ENCODE measurements around the gene HECW1. TPM values are rescaled to one million over a fixed set of nuclear protein-coding genes. Genes with fewer than 3 reads are reported as not detected.

Gene HECW1
- total and polyA plus RNA-seq, 4 experiments from 2014 or later = not detected

DNA sequence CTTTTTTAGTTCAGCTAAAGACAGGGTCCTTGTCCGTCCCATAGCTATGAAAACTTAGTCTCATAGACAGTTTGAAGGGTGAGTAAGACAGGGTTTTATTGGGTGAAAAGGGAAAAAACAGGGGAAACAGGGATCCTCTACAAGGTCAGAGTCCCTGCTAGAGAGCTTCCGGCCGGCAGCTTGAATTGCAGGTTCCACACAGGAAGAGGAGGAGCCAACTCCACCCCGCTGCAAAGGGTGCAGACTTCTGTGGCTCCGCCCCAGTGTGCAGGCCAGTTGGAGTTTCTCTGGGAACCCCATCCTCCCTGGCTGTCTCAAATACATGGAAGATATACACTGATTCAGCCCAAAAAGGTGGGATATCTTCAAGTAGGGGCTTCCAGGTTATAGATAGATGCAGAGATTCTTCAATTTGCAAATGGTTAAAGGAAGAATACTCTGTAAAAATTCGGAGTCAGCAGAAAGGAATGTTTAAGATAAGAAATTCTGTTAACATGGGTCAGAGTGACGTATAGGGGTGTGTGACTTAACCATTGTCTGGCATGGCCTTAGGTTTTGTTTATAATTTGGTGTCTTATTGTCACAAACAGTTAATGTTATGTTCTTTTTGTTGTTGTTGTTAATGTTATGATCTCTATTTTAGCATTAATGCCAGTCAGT, 34.6 kb upstream of the HECW1 start:
- H3K27ac ChIP-seq (ENCODE audit: low read depth, low read length) = no peak overlapping the region
- Mint-ChIP-seq H3K4me3 (no peak overlapping the region), H3K27me3 (peaks cover 18 to 22% of the 10 kb centered on the region in 2 donors), H3K27ac (no peak overlapping the region), H3K4me1 (no peaks in the 10 kb centered on the region), H3K36me3 (no peaks in the 10 kb centered on the region), H3K9me3 (peaks cover 0 to 9% (median 0%) of the 10 kb centered on the region in 8 donors)
- ChIA-PET CTCF (ENCODE audit: partially characterized antibody) (interaction anchor here (1.2 kb wide), 1 partner anchor 136 kb away, joined by 3 read pairs; no protein-coding TSS in a partner anchor), POLR2A (ENCODE audit: partially characterized antibody) (no interaction called here)
- H3K4me3 ChIP-seq (ENCODE audit: low read length in 2 of 2) = no peak overlapping the region
- no peaks in the 10 kb centered on the region for H3K4me1 ChIP-seq (ENCODE audit: insufficient read depth, low read length)
- H3K27me3 ChIP-seq (ENCODE audit: insufficient read depth, low read length) = no peaks in the 10 kb centered on the region
- H3K9me3 ChIP-seq (ENCODE audit: control insufficient read depth in 1 of 2, low read length in 2 of 2) = no peaks in the 10 kb centered on the region
- intact Hi-C loops (cut with micrococcal nuclease) = no loop called here
- H3K36me3 ChIP-seq (ENCODE audit: insufficient read depth, low read length) = no peaks in the 10 kb centered on the region
- no peak for DNase-seq

DNA sequence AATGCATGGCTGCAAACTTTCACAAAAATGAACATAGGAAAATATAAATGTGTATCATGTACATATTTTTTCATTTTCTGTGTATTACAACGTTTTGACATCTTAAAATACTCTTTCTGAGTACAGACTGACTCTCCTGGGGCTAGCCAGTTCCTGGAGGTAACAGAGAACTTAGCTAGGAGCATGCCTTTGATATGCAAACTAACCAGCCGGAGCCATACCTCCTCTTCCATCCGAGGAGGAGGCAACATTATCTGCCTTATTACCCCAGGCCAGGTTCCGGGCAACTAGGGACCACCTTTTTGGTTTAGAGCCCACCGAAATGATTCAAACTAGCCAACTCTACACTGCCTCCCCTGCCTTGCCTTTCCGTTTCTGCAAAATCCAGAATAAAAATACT, 33.7 kb upstream of the HECW1 start:
- Histone ChIP-seq H3K4me3 (ENCODE audit: low read length in 2 of 2) (no peak overlapping the region), H3K27me3 (ENCODE audit: insufficient read depth, low read length) (no peaks in the 10 kb centered on the region), H3K9me3 (ENCODE audit: control insufficient read depth in 1 of 2, low read length in 2 of 2) (no peaks in the 10 kb centered on the region), H3K27ac (ENCODE audit: low read depth, low read length) (no peak overlapping the region), H3K36me3 (ENCODE audit: insufficient read depth, low read length) (no peaks in the 10 kb centered on the region), H3K4me1 (ENCODE audit: insufficient read depth, low read length) (no peaks in the 10 kb centered on the region)
- ChIA-PET POLR2A (ENCODE audit: partially characterized antibody) (no interaction called here), CTCF (ENCODE audit: partially characterized antibody) (interaction anchor here (0.5 kb wide), 1 partner anchor 229 kb away, joined by 4 read pairs; no protein-coding TSS in a partner anchor)
- intact Hi-C loops (cut with micrococcal nuclease) = no loop called here
- no peak for DNase-seq
- no peaks in the 10 kb centered on the region for H3K4me1 Mint-ChIP-seq
- H3K27me3 Mint-ChIP-seq = peaks cover 19 to 21% of the 10 kb centered on the region in 2 donors
- H3K27ac Mint-ChIP-seq = no peak overlapping the region
- H3K36me3 Mint-ChIP-seq = no peaks in the 10 kb centered on the region
- H3K4me3 Mint-ChIP-seq = no peak overlapping the region
- H3K9me3 Mint-ChIP-seq = peaks cover 0 to 9% (median 0%) of the 10 kb centered on the region in 8 donors

DNA sequence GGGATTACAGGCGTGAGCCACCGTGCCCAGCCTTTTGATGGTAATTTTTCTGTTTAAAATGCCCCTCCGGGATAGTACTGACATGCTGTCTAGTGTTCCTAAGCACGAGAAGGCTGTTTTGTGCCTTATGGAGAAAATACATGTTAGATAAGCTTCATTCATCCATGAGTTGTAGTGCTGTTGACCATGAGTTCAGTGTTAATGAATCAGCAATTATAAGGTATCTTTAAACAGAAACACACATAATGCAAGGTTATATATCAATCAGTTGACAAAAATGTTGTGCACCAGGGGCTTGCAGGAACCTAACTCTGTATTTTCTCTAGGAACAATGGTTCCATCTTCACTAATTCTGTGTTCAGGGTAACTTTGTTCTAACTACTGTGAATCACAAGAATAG, 30.8 kb upstream of the HECW1 start:
- H3K4me3 Mint-ChIP-seq = no peak overlapping the region
- intact Hi-C loops (cut with micrococcal nuclease) = no loop called here
- Histone ChIP-seq H3K4me1 (ENCODE audit: insufficient read depth, low read length) (no peaks in the 10 kb centered on the region), H3K4me3 (ENCODE audit: low read length in 2 of 2) (no peak overlapping the region), H3K36me3 (ENCODE audit: insufficient read depth, low read length) (no peaks in the 10 kb centered on the region), H3K27ac (ENCODE audit: low read depth, low read length) (no peak overlapping the region), H3K27me3 (ENCODE audit: insufficient read depth, low read length) (no peaks in the 10 kb centered on the region), H3K9me3 (ENCODE audit: control insufficient read depth in 1 of 2, low read length in 2 of 2) (no peaks in the 10 kb centered on the region)
- no peaks in the 10 kb centered on the region for H3K36me3 Mint-ChIP-seq
- DNase-seq = no peak
- H3K9me3 Mint-ChIP-seq = peaks cover 0 to 9% (median 0%) of the 10 kb centered on the region in 8 donors
- ChIA-PET POLR2A (ENCODE audit: partially characterized antibody) (no interaction called here), CTCF (ENCODE audit: partially characterized antibody) (no interaction called here)
- H3K27ac Mint-ChIP-seq = no peak overlapping the region
- peaks cover 21 to 31% of the 10 kb centered on the region in 2 donors for H3K27me3 Mint-ChIP-seq
- no peaks in the 10 kb centered on the region for H3K4me1 Mint-ChIP-seq

DNA sequence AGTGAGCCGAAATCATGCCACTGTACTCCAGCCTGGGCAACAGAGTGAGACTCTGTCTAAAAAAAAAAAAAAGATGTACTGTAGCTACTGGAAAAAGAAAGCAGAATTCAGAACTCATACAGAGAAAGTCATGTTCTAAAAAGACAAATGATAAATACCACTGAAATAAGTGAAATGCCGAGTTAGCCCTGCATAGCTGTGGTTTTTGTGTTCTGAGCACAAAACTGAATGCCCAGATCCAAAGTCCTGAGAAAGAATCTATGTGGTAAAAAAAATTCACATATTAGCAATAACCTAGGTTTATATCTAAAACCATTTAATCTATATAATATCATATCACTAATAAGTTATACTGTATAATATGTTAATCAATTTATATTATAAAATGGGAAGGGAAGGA, 29.3 kb upstream of the HECW1 start:
- Histone ChIP-seq H3K4me1 (ENCODE audit: insufficient read depth, low read length) (no peaks in the 10 kb centered on the region), H3K27ac (ENCODE audit: low read depth, low read length) (no peak overlapping the region), H3K36me3 (ENCODE audit: insufficient read depth, low read length) (no peaks in the 10 kb centered on the region), H3K9me3 (ENCODE audit: control insufficient read depth in 1 of 2, low read length in 2 of 2) (no peaks in the 10 kb centered on the region), H3K27me3 (ENCODE audit: insufficient read depth, low read length) (no peaks in the 10 kb centered on the region), H3K4me3 (ENCODE audit: low read length in 2 of 2) (no peak overlapping the region)
- ChIA-PET CTCF (ENCODE audit: partially characterized antibody) (no interaction called here), POLR2A (ENCODE audit: partially characterized antibody) (no interaction called here)
- Mint-ChIP-seq H3K4me1 (no peaks in the 10 kb centered on the region), H3K27me3 (peaks cover 25 to 35% of the 10 kb centered on the region in 2 donors), H3K36me3 (no peaks in the 10 kb centered on the region), H3K27ac (no peak overlapping the region), H3K9me3 (peaks cover 0 to 16% (median 2%) of the 10 kb centered on the region in 8 donors), H3K4me3 (no peak overlapping the region)
- intact Hi-C loops (cut with micrococcal nuclease) = no loop called here
- no peak for DNase-seq

DNA sequence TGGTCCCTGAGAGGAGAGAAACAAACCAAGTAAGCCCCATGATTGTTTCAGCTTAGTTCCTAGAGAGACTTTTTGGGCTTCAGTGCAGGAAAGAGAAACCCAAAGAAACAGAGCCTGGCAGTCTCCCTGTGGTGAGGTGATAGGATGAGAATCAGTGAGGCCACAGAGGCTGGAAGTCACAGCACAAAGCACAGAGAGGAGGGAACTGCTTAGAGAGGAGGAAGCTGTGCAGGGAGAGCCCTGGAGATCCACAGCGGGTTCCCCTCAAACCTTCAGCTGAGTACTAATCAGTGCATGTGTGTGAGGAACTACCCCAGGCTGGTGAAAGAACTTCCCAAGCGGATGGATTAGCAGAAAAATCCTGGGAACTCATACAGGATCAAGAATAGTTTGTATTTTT, 27.4 kb upstream of the HECW1 start:
- no peaks in the 10 kb centered on the region for H3K27me3 ChIP-seq (ENCODE audit: insufficient read depth, low read length)
- H3K36me3 Mint-ChIP-seq = no peaks in the 10 kb centered on the region
- H3K4me3 Mint-ChIP-seq = no peak overlapping the region
- no peaks in the 10 kb centered on the region for H3K9me3 ChIP-seq (ENCODE audit: control insufficient read depth in 1 of 2, low read length in 2 of 2)
- no peak for DNase-seq
- intact Hi-C loops (cut with micrococcal nuclease) = no loop called here
- H3K4me3 ChIP-seq (ENCODE audit: low read length in 2 of 2) = no peak overlapping the region
- peaks cover 23 to 30% of the 10 kb centered on the region in 2 donors for H3K27me3 Mint-ChIP-seq
- H3K4me1 Mint-ChIP-seq = no peaks in the 10 kb centered on the region
- H3K4me1 ChIP-seq (ENCODE audit: insufficient read depth, low read length) = no peaks in the 10 kb centered on the region
- no peaks in the 10 kb centered on the region for H3K36me3 ChIP-seq (ENCODE audit: insufficient read depth, low read length)
- CTCF ChIA-PET (ENCODE audit: partially characterized antibody) = no interaction called here
- no peak overlapping the region for H3K27ac ChIP-seq (ENCODE audit: low read depth, low read length)
- H3K27ac Mint-ChIP-seq = no peak overlapping the region
- POLR2A ChIA-PET (ENCODE audit: partially characterized antibody) = no interaction called here
- H3K9me3 Mint-ChIP-seq = peaks cover 0 to 15% (median 4%) of the 10 kb centered on the region in 8 donors

DNA sequence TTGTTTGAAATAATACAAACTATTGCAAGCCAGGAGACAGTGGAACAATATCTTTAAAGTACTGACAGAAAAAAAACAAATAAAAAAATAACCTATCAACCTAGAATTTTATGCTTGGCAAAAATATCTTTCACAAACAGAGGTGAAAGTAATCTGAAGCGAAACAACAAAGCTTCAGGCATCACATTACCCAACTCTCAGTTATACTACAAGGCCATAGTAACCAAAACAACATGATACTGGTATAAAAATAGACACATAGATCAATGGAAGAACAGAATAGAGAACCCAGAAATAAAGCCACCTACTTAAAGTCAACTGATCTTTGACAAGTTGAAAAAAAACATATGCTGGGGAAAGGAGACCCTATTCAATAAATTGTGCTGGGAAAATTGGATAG, 26.5 kb upstream of the HECW1 start:
- Mint-ChIP-seq H3K36me3 (no peaks in the 10 kb centered on the region), H3K4me3 (no peak overlapping the region), H3K27me3 (peaks cover 17 to 22% of the 10 kb centered on the region in 2 donors), H3K4me1 (no peaks in the 10 kb centered on the region), H3K9me3 (peaks cover 0 to 15% (median 4%) of the 10 kb centered on the region in 8 donors), H3K27ac (no peak overlapping the region)
- H3K27ac ChIP-seq (ENCODE audit: low read depth, low read length) = no peak overlapping the region
- H3K4me3 ChIP-seq (ENCODE audit: low read length in 2 of 2) = no peak overlapping the region
- H3K36me3 ChIP-seq (ENCODE audit: insufficient read depth, low read length) = no peaks in the 10 kb centered on the region
- ChIA-PET POLR2A (ENCODE audit: partially characterized antibody) (no interaction called here), CTCF (ENCODE audit: partially characterized antibody) (no interaction called here)
- H3K9me3 ChIP-seq (ENCODE audit: control insufficient read depth in 1 of 2, low read length in 2 of 2) = no peaks in the 10 kb centered on the region
- DNase-seq = no peak
- H3K27me3 ChIP-seq (ENCODE audit: insufficient read depth, low read length) = no peaks in the 10 kb centered on the region
- intact Hi-C loops (cut with micrococcal nuclease) = no loop called here
- H3K4me1 ChIP-seq (ENCODE audit: insufficient read depth, low read length) = no peaks in the 10 kb centered on the region

DNA sequence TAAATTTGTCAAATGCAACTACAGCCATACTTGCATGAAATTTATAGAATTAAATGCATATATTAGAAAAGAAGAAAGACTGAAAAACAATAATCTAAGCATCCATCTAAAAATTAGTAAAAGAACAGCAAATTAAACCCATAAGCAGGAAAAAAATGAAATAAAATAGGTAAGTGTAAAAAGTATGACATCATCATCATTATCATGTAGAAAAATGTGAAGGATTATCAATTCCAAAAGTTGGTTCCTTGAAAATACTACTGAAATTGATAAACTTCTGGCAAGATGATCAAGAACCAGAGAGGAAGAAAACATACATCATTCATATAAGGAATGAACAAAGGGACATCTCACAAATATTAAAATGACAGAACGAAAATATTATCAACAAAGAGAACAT, 19.6 kb upstream of the HECW1 start:
- H3K9me3 Mint-ChIP-seq = peaks cover 0 to 6% (median 4%) of the 10 kb centered on the region in 8 donors
- peaks cover 2 to 6% of the 10 kb centered on the region in 2 donors for H3K27me3 Mint-ChIP-seq
- no peak overlapping the region for H3K27ac Mint-ChIP-seq
- POLR2A ChIA-PET (ENCODE audit: partially characterized antibody) = no interaction called here
- CTCF ChIA-PET (ENCODE audit: partially characterized antibody) = no interaction called here
- no peak for DNase-seq
- intact Hi-C loops (cut with micrococcal nuclease) = no loop called here
- Histone ChIP-seq H3K4me3 (ENCODE audit: low read length in 2 of 2) (no peak overlapping the region), H3K9me3 (ENCODE audit: control insufficient read depth in 1 of 2, low read length in 2 of 2) (no peaks in the 10 kb centered on the region), H3K27ac (ENCODE audit: low read depth, low read length) (no peak overlapping the region), H3K36me3 (ENCODE audit: insufficient read depth, low read length) (no peaks in the 10 kb centered on the region), H3K4me1 (ENCODE audit: insufficient read depth, low read length) (no peaks in the 10 kb centered on the region), H3K27me3 (ENCODE audit: insufficient read depth, low read length) (no peaks in the 10 kb centered on the region)
- H3K4me3 Mint-ChIP-seq = no peak overlapping the region
- no peaks in the 10 kb centered on the region for H3K4me1 Mint-ChIP-seq
- no peaks in the 10 kb centered on the region for H3K36me3 Mint-ChIP-seq

All from CD4-positive, alpha-beta memory T cell (primary cell).